HG02884 (cell line): ENCODE data around the gene GJB2.
"Not testable (repeated sequence)": the region's sequence is repeated elsewhere in the genome, so short reads cannot be mapped to it uniquely, and the experiment has no call there.

Experiments
- ATAC-seq: cut with Tn5 transposase; IDR thresholded peaks from one replicate; pipeline ENCODE4 v1.9.1; 2021; ENCODE audit warnings: mild to moderate bottlenecking, moderate library complexity; ENCODE audit not compliant: unreplicated experiment

The GJB2 gene

GRCh38 chr13:20171364-20171763 is 21.4 kb downstream of the GJB2 start:
- ATAC-seq: no peak

GRCh38 chr13:20170921-20171320 is 21.8 kb downstream of the GJB2 start:
- no peak for ATAC-seq

- ATAC-seq: no peak
Measured at GRCh38 chr13:20168396-20168795, 24.3 kb downstream of the GJB2 start.

- no peak for ATAC-seq
Measured at GRCh38 chr13:20165417-20166257, 27.1 kb downstream of the GJB2 start.

- no peak for ATAC-seq
Measured at GRCh38 chr13:20161951-20162300, 30.8 kb downstream of the GJB2 start.

- peak; percentile 34 for ATAC-seq
Measured at GRCh38 chr13:20161275-20161950, 31.3 kb downstream of the GJB2 start.

GRCh38 chr13:20160306-20161274 is 32.1 kb downstream of the GJB2 start, which contains the start of gene GJA3:
TSS of gene GJA3 (minus strand) at chr13:20161052. CDS start at chr13:20143288, 17,764 bp downstream.
- ATAC-seq: peak; percentile 54

GRCh38 chr13:20159646-20160305 is 33.0 kb downstream of the GJB2 start:
- no peak for ATAC-seq

GRCh38 chr13:20157151-20157796 is 35.5 kb downstream of the GJB2 start:
- no peak for ATAC-seq

GRCh38 chr13:20156702-20157101 is 36.0 kb downstream of the GJB2 start:
- no peak for ATAC-seq

- ATAC-seq: not testable (repeated sequence)
Measured at GRCh38 chr13:20153290-20153689, 39.4 kb downstream of the GJB2 start.

- no peak for ATAC-seq
Measured at GRCh38 chr13:20151612-20152011, 41.1 kb downstream of the GJB2 start.

- no peak for ATAC-seq
Measured at GRCh38 chr13:20151016-20151415, 41.7 kb downstream of the GJB2 start.

GRCh38 chr13:20150561-20150960 is 42.2 kb downstream of the GJB2 start:
- ATAC-seq: no peak

GRCh38 chr13:20149762-20150161 is 43.0 kb downstream of the GJB2 start:
- ATAC-seq: no peak

GRCh38 chr13:20148501-20149183 is 44.1 kb downstream of the GJB2 start:
- ATAC-seq: no peak

GRCh38 chr13:20146381-20146780 is 46.4 kb downstream of the GJB2 start:
- no peak for ATAC-seq

- ATAC-seq: no peak
Measured at GRCh38 chr13:20145521-20145920, 47.2 kb downstream of the GJB2 start.

- no peak for ATAC-seq
Measured at GRCh38 chr13:20144141-20144850, 48.4 kb downstream of the GJB2 start.
